Right ventricle myocardium inferior (tissue), 1 donor: ENCODE measurements around the gene DAGLB. TPM values are rescaled to one million over a fixed set of nuclear protein-coding genes. Genes with fewer than 3 reads are reported as not detected.

Experiments
- ATAC-seq: fragments of 200-7000 bp; cut with Tn5 transposase; one replicate; pipeline ENCODE4 v1.9.1; 2020; ENCODE audit warnings: mild to moderate bottlenecking, moderate library complexity
- DNase-seq: peaks from one replicate; pipeline ENCODE4 v3.0.0; 2021; ENCODE audit errors: missing footprints
- intact Hi-C: fragments of 100-400 bp; cut with DNase I; formaldehyde crosslinking; loops from one replicate; pipeline ENCODE4 v1.11.0; 2022
- long read RNA-seq: library from polyadenylated mRNA; unstranded; transcript quantifications from one replicate; pipeline ENCODE4 v2.0.0, GENCODE V29; 2021
- total RNA-seq: library from RNA; stranded (reverse); fragmentation: NEBNext Ultra II Directional; extraction: Animal tissue kit (Norgen Biotek cat#: 25700); gene quantifications from one replicate; pipeline ENCODE4 v1.2.1, GENCODE V29; 2021
- donor health status: DM: no; HTN: yes; CAD: no; lungs with severe emphysema.

DAGLB gene, protein sequence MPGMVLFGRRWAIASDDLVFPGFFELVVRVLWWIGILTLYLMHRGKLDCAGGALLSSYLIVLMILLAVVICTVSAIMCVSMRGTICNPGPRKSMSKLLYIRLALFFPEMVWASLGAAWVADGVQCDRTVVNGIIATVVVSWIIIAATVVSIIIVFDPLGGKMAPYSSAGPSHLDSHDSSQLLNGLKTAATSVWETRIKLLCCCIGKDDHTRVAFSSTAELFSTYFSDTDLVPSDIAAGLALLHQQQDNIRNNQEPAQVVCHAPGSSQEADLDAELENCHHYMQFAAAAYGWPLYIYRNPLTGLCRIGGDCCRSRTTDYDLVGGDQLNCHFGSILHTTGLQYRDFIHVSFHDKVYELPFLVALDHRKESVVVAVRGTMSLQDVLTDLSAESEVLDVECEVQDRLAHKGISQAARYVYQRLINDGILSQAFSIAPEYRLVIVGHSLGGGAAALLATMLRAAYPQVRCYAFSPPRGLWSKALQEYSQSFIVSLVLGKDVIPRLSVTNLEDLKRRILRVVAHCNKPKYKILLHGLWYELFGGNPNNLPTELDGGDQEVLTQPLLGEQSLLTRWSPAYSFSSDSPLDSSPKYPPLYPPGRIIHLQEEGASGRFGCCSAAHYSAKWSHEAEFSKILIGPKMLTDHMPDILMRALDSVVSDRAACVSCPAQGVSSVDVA
- total RNA-seq, result 6.7 TPM
- long read RNA-seq, transcript DAGLB-201 (15 exons, 2,897 nt), result major isoform, 11 of 15 reads
- long read RNA-seq, partial matches to known transcripts, result 0 of 15 reads
- long read RNA-seq, other reads (novel, unspliced or antisense), result 4 of 15 reads

DNA sequence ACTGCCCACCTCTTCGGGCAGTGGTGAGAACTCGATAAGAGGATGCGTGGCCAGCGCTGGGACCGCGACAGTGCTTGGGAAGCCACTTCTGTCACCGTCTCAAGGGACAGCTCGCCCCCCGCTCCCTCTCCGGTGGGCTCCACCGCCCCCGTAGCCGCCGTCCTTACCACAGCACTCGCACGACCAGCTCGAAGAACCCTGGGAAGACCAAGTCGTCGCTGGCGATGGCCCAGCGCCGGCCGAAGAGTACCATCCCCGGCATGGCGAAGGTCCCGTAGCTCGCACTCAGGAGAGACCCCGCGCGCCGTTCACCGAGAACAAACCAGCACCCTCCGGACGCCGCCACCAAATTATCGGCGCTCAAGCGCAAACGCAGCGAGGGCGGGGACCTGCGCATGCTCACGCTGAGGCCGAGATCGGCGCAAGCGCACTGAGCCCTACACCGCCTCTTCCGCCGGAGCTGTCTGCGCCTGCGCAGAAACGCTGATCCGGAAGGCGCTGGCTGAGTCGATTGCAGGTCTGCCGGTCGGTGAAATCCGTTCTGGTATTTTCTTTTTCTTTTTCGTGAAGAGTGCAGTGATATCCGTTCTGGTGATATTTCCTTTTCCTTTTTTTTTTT is at the start of gene DAGLB:
Gene DAGLB, minus strand, starts transcription at position 374 of the 619 bp plus-strand sequence. Its CDS starts 112 bp downstream, at position 262.
- intact Hi-C loops, result no loop called here
- ATAC-seq, result peak; percentile 95
- peak; percentile 96 for DNase-seq

DNA sequence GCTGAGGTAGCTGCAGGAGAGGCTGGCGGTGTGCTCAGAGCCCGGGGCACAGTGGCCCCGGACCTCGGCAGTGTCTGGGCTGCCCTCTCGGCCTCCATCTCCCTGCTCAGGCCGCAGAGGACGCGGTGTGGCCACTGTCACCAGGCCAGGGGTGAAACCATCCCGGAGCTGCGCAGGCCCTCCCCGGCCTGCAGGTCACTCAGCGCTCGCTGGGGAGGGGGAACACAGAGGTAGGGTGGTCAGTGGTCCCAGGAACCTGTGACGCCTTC is 49.8 kb upstream of the DAGLB start:
- intact Hi-C loops, result no loop called here
- ATAC-seq (no peak), DNase-seq (no peak)

GRCh38 chr7:6496842-6497636 is 49.3 kb upstream of the DAGLB start:
- DNase-seq (no peak), ATAC-seq (no peak)
- intact Hi-C loops, result no loop called here

DNA sequence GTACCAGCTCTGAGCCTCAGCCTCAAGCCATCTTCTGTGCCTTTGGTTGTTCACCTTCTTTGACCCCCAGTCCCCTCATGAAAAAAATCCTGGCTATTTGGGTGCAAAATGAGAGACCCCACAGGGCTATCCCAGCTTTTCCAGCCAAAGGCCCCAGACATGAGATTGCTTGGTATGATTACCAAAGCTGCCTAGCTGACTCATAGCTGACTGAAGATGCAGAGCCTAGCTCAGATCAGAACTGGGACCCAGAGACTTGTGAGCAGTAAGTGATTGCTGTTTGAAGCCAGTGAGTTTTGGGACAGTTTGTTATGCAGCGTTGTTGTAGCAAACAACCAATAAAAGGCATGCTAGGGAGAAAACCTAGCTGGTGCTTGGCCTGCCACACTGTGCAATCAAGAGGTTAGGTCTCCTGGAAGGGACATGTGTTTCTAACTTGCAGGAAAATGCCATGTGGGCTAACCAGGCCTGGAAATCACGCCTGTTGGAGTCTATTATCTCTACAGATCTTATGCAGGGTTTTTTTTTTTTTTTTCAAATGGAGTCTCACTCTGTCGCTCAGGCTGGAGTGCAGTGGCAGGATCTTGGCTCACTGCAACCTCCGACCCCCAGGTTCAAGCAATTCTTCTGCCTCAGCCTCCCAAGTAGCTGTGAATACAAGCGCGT is 48.0 kb upstream of the DAGLB start:
- ATAC-seq, result no peak
- DNase-seq, result no peak
- intact Hi-C loops, result no loop called here

DNA sequence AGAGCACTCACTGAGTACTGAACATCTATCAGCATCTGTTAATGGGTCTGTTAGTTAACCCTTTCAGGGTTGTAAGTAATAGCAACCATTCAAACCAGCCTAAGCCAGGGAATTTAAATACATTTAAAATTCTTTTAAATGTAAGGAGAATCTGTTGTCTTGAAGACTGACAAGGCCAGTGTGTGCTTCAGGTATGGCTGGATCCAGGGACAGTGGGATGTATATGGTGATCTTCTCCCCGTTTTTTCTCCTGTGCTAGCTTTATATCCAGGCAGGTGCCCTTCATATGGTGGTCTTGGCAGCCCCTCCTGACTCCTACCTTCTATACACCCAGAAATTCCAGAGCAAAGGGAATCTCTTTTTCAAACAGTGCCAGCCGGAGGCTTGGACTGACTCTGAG is 46.6 kb upstream of the DAGLB start:
- intact Hi-C loops, result no loop called here
- no peak for DNase-seq
- ATAC-seq, result no peak

DNA sequence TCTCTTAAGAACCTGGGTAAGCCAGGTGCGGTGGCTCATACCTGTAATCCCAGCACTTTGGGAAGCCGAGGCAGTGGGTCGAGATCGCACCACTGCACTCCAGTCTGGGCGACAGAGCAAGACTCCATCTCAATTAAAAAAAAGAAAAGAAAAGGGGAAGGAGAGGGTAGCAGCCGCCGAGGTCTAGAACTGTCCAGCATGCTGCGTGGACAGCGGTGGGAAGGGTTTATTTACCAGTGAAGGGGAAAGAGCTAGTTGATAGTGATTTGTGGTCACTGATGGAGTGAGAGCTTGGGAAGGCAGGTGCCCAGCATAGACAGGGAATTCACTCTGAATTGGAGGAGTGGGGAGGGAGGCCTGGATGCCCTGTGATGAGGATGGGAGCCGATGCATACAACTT is 43.4 kb upstream of the DAGLB start:
- intact Hi-C loops, result no loop called here
- no peak for ATAC-seq
- DNase-seq, result no peak

- ATAC-seq (no peak), DNase-seq (no peak)
- intact Hi-C loops, result no loop called here
Observed at GRCh38 chr7:6489612-6490011, 41.9 kb upstream of the DAGLB start.

DNA sequence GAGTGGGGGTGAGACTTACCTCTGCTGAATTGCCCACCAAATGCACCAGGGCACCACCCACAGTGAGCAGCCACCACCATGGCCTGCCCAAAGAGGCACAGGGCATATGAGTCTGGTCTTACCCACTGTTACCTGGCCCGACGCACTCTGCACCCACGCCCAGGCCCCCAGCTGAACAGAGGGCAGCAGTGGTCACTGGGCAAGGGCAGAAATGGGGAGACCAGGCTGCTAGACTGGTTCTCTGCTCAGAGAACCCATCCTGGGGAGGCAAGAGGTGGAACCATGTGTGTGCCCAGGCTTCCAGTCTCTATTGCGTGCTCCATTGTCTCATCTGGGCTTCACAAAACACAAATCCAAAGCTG is 39.4 kb upstream of the DAGLB start:
- ATAC-seq, result no peak
- DNase-seq, result no peak
- intact Hi-C loops, result no loop called here

DNA sequence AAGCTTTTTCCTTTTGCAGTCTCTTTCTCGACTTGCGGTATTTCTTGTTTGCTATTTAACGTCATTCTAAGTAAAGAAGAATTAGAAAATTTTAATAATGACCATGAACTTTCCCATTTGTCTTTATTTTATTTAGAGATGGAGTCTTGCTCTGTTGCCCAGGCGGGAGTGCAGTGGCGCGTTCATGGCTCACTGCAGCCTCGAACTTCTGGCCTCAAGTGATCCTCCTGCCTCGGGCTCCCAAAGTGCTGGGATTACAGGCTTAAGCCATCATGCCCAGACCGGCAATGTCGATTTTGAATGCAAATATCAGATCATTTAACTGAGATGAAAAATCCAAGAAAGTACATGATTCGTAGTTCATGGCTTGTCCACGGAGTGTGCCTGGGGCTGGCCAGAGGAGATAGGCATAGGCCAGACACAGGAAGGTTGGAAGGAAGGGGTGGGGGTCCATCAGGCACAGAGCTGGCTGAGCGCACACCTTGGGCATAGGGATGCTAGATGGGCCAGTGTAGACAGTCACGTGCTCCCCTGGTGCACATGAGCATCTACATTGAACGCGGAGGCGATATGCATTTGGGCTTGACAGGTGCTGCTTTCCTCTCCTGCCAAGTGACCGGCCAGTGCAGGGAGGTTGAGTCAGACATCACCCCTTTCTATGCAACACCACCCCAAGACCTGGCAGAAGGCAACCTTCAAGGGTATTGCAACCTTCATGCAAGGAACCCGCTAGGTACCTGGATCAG is 38.9 kb upstream of the DAGLB start:
- ATAC-seq (no peak), DNase-seq (no peak)
- intact Hi-C loops, result no loop called here

- DNase-seq (no peak), ATAC-seq (no peak)
- intact Hi-C loops, result no loop called here
Observed at GRCh38 chr7:6482743-6483119, 35.0 kb upstream of the DAGLB start.

DNA sequence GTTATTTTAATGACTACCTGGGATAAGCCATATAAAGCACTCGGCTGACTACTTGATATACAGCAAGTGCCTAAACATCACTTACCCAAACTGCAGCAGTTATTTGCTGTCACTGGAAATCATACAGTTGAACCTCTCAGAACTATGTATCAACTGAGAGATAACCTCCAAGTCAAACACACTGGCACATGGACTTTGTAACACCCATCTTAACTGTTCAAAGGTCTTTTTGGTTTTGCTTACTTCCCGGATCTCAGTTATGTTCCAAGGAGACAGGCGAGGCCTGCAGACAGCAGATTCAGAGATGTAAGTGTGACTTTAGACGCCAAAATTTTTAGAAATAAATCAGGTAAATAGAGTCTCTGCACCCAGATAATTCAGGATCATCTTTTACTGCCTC is 34.6 kb upstream of the DAGLB start:
- DNase-seq, result no peak
- no peak for ATAC-seq
- intact Hi-C loops, result no loop called here

GRCh38 chr7:6481445-6481844 is 33.7 kb upstream of the DAGLB start:
- DNase-seq (no peak), ATAC-seq (no peak)
- intact Hi-C loops, result no loop called here

GRCh38 chr7:6480323-6480660 is 32.5 kb upstream of the DAGLB start:
- ATAC-seq (no peak), DNase-seq (no peak)
- intact Hi-C loops, result no loop called here

GRCh38 chr7:6479067-6479466 is 31.3 kb upstream of the DAGLB start:
- intact Hi-C loops, result no loop called here
- no peak for ATAC-seq
- DNase-seq, result no peak

- intact Hi-C loops, result no loop called here
- ATAC-seq, result no peak
- DNase-seq, result no peak
Observed at GRCh38 chr7:6478186-6478585, 30.4 kb upstream of the DAGLB start.

DNA sequence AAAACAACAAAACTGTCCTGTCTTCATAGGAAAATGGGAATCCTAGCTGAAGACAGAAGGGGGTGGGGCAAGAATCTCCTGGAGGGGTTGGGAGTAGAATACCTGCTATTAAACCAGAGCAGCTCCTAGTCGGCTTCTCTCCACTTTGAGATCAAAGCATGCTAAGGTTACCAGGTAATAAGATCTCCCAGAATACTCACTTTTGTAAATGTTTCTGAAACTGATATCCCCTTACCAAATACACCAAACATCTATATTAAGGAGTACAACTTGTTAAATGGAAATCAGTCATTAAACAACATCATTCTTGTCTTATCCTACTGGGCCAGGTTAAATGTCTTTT is 29.5 kb upstream of the DAGLB start:
- intact Hi-C loops, result no loop called here
- ATAC-seq, result no peak

DNA sequence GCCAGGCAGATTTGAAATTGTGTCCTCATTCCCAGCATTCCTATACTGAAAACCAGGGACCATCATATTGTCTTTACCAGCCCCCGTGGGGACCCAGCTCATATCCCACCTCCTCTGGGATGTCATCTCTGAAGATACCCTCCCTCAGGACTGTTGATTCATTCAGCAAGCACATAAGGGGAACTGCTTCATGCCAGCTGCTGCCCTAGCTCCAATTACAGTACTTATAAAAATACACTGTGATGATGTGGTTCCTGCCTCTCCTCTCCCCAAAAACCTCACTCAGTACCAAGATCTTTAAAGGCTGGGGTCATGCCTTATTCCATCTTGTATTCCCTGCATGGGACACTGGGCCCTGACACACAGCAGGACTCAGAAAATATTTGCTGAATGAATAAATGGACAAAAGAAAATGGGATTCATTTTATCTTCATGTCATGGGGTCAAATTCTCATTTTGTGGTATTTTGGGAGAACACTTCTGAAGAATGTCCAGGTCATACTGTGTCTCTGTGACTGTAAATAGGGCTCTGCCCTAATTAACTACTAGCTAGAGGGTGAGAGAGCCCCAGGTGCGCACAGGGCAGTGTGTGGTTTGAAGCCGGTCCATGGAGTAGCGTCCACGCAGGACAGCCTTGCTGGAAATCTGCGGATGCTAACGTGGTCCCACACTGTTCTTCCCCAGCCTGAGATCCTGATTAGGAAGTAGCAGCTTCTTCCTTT is 29.0 kb upstream of the DAGLB start:
- no peak for DNase-seq
- no peak for ATAC-seq
- intact Hi-C loops, result no loop called here

More for the DNA sequence above, 29.5 kb upstream of the DAGLB start:
- DNase-seq, result no peak
